Motor neuron (in vitro differentiated cells): ENCODE data around the gene CCDC102B. TPM values are rescaled to one million over a fixed set of nuclear protein-coding genes. Genes with fewer than 3 reads are reported as not detected.
A peak's percentile ranks its signal among the peaks of the same experiment; 100 is the strongest.
"Not testable (repeated sequence)": the region's sequence is repeated elsewhere in the genome, so short reads cannot be mapped to it uniquely, and the experiment has no call there.

ENCODE experiments used
- ATAC-seq, 8 experiments: fragments of 200-7000 bp; cut with Tn5 transposase; replicated peaks in 6 of 8; 2 replicates each; pipeline ENCODE4 v1.8.0; 2021; ENCODE audit warnings: mild to moderate bottlenecking in 8 of 8, moderate library complexity in 8 of 8
- H3K27ac ChIP-seq, 2 donors: fragments of 250-450 bp; sonication (Bioruptor Pico); 2 replicates each; pipeline ENCODE4 v1.9.0; 2021; ENCODE audit warnings: antibody characterized with exemption in 2 of 2, mild to moderate bottlenecking in 2 of 2, moderate library complexity in 1 of 2
- H3K4me1 ChIP-seq, 2 donors: fragments of 250-450 bp; sonication (Bioruptor Pico); replicated peaks in 1 of 2; 2 replicates each; pipeline ENCODE4 v1.6.1; 2021; ENCODE audit warnings: antibody characterized with exemption in 2 of 2, mild to moderate bottlenecking in 2 of 2, moderate library complexity in 1 of 2
- H3K4me3 ChIP-seq, 5 donors: fragments of 250-450 bp; sonication (Bioruptor Pico); 2 replicates each; pipeline ENCODE4 v1.9.0; 2021; ENCODE audit warnings: antibody characterized with exemption in 5 of 5, mild to moderate bottlenecking in 5 of 5, moderate library complexity in 4 of 5
- WGBS, 10 experiments: fragments of 450-650 bp; shearing (Covaris generic); methylation state at CpG; one replicate each; pipeline ENCODE4 v1.0.0; 2022; 5-methylcytosine and 5-hydroxymethylcytosine counted together
- in situ Hi-C, 9 experiments: fragments of 400-800 bp; cut with MboI; loops; one replicate each; pipeline ENCODE4 v1.15.0; 2021; ENCODE audit warnings: low sequenced_read_pairs in 9 of 9, low pct_unique_long_range_greater_than_20kb in 2 of 9; ENCODE audit not compliant: unreplicated experiment in 9 of 9
- total RNA-seq, 8 experiments: library from RNA; unstranded; fragments of 300-600 nt; gene quantifications; 2 replicates each; pipeline versions ENCODE4 v1.2.3 to v1.2.4, GENCODE V29; 2022

CCDC102B gene
- total RNA-seq, 8 experiments from 2014 or later, result 4.4 to 15.0 (median 8.8) TPM

DNA sequence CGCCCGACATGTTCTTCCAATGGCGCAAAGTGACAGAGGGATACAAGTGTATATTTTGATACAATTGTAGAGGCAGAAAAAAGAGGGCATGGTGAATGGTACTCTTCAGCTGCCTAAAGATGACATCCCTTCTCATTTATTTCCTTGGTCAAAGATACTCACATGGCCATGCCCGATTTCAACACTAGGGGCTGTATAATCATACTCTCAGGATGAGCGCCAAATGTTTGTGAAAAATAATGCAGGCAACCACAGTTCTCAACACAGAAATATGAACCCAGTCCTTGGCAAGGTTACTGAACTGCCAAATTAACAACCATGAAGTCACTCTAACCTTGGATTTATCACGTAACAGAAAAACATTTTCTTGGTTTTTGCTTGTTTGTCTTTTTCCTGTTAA is 204.4 kb downstream of the CCDC102B start:
- Histone ChIP-seq H3K4me3 (no peak overlapping the region), H3K27ac (no peak overlapping the region), H3K4me1 (no peaks in the 10 kb centered on the region)
- 83 to 100% (median 96%) methylated on average over 1 to 6 of the region's 6 CpGs; no CpG with 5 or more reads in 1 of the 10 experiments for WGBS, 10 experiments
- in situ Hi-C loops, result no loop called here
- ATAC-seq, result no peak

DNA sequence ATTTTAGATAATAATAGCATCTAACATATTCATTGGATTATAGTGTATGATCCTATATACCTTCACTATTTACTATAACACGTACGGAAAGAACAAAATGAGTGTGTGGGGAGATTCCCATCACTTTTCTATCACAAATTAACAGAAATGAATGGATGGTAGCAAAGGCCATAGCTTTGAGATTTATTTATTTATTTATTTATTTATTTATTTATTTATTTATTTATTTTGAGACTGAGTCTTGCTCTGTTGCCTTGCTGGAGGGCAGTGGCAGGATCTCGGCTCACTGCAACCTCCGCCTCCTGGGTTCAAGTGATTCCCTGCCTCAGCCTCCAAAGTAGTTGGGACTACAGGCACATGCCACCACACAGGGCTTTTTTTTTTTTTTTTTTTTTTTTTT is 208.3 kb downstream of the CCDC102B start:
- ATAC-seq, in situ Hi-C loops, H3K4me1 ChIP-seq, H3K27ac ChIP-seq, H3K4me3 ChIP-seq: not testable (repeated sequence)
- WGBS, 10 experiments, result 92 to 100% (median 100%) methylated on average over 2 to 4 of the region's 4 CpGs; no CpG with 5 or more reads in 2 of the 10 experiments

DNA sequence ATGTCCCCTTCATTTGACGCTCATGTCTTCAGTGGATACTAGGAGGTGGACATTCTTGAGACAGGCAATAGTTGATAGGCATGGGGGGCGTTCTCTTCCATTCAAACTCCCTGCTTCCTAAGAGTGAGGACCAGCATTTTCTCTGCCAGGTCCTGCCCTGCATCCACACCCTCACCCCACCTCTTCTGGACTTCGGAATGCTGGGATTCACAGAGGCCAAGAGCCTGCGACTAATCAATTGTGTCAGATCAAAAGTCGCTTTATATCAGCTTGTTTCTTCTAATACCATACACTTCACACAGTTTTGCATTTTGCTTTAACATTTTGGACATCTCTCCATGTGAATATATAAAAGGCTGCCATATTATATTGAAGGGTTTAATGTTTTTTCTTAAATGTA is 210.7 kb downstream of the CCDC102B start:
- in situ Hi-C loops, result no loop called here
- no peaks in the 10 kb centered on the region for H3K4me1 ChIP-seq
- WGBS, 10 experiments, result 37 to 100% (median 86%) methylated on average over 1 to 4 of the region's 5 CpGs; no CpG with 5 or more reads in 1 of the 10 experiments
- no peak overlapping the region for H3K27ac ChIP-seq
- no peak overlapping the region for H3K4me3 ChIP-seq
- no peak for ATAC-seq

DNA sequence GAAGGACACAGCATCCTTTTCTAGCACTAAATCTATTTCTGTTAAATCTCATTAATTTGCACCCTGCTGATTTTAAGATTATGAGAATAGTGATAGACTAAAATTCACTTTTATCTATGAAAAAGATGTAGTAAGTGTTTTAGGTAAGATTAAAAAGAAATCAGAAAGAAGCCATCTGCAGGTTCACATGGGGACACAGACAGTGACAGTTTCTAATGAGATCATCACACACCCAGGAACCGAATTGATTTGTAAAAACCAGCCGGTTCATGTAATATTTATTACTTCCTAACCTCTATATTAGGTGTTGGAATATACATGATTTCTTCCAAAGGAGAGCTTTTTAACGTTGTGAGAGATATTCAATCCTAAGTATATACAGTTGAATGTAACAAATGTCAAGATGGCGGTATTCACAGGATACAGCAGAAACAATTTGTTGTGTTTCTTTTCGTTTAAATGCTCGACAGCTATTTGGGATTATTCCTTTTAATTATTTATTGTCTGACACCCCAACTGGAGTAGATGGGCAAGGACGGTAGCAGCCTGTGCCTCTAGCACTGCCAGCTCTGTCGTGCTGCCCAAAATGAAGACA is 223.4 kb downstream of the CCDC102B start:
- whole genome bisulfite sequencing, 10 experiments, result 48 to 100% (median 81%) methylated on average over 1 to 8 of the region's 8 CpGs; no CpG with 5 or more reads in 1 of the 10 experiments
- H3K27ac ChIP-seq, result no peak overlapping the region
- peak in 1 of 8 experiments; percentile 33 for ATAC-seq
- in situ Hi-C loops, result no loop called here
- no peak overlapping the region for H3K4me3 ChIP-seq
- H3K4me1 ChIP-seq, result peaks cover 0 to 8% of the 10 kb centered on the region in 2 donors

DNA sequence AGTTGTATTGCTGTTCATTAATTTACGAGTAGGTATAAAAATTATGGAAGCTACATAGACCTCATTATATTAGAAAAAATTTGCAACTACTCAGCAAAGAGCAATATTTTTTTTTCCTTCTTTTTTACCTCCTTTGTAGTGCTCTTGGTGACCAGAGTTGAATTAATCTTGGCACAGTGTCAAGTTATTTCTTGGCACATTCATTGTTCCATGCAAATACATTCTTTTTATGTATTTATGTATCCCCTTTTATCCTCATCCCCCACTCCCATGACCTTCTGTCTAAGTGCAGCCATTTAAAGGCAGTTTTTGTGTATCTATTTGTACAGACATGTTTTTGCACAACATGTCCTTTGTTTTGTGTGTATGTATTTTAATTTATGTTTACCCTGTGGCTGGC is 224.5 kb downstream of the CCDC102B start:
- H3K27ac ChIP-seq, result no peak overlapping the region
- 60 to 100% (median 83%) methylated on average over 1 of the region's 1 CpG; no CpG with 5 or more reads in 1 of the 10 experiments for WGBS, 10 experiments
- H3K4me1 ChIP-seq, result peaks cover 0 to 8% of the 10 kb centered on the region in 2 donors
- H3K4me3 ChIP-seq, result no peak overlapping the region
- ATAC-seq, result peak in 1 of 8 experiments; percentile 41
- in situ Hi-C loops, result no loop called here

DNA sequence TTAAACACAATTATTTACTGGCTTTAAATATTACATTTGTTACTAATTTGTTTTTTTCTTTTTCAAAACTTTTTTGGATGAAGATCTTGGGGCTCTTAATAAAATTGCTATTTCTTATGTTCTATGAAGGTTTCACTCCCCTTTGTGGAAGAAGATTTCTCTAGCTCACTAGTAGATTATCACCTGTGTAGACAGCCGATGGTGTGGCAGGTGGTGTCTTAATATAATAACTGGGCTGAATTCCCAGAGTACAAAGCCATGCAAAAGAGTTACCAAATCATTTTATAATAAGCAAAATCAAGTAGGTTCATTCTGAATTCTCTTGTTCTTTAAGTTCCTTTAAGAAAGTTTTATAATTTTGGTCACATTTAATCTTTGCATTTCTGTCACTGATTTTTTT is 233.7 kb downstream of the CCDC102B start:
- H3K4me1 ChIP-seq, result no peaks in the 10 kb centered on the region
- ATAC-seq, result no peak
- H3K27ac ChIP-seq, result no peak overlapping the region
- no peak overlapping the region for H3K4me3 ChIP-seq
- 40 to 100% (median 93%) methylated on average over 1 of the region's 1 CpG; no CpG with 5 or more reads in 1 of the 10 experiments for WGBS, 10 experiments
- in situ Hi-C loops, result no loop called here

DNA sequence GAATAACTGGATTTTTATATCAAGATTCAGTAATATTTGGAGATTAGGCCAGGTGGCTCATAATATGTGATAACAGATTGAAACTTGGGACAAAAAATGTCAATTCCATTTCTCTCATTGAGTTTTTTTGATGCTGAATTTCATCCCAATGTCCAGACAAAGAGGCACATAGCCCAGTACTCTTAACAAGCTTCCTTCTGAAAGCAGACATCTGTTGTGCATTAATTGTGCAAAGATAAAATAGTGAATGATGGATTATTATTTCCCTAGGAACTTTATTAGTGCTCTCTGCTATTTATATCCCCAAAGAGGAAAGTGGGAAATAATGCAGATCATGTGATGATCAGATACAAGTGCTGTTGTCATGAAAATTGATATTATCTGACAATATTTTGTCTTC is 234.1 kb downstream of the CCDC102B start:
- no peak overlapping the region for H3K27ac ChIP-seq
- no peak for ATAC-seq
- H3K4me1 ChIP-seq, result no peaks in the 10 kb centered on the region
- in situ Hi-C loops, result no loop called here
- no peak overlapping the region for H3K4me3 ChIP-seq

DNA sequence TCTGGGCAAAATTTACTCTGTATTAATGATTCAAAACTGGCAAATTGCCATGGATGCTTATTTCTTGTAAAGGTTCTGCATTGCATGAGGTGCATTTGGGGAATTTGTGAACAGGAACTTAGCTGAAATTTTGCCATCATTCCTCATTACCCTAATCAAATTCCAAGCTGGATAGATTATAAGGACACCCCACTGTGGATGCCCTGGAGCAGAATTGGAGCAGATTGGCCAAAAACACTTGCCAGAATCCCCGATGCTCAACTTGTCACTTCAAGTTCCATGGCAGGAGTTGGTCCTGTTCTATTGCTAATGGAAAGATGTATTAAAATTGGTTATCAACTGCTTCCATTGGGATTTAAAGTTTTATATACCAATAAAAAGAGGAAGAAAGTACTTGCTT is 237.9 kb downstream of the CCDC102B start:
- H3K4me3 ChIP-seq, result no peak overlapping the region
- 70 to 100% (median 90%) methylated on average over 1 of the region's 1 CpG; no CpG with 5 or more reads in 5 of the 10 experiments for WGBS, 10 experiments
- no peaks in the 10 kb centered on the region for H3K4me1 ChIP-seq
- no peak overlapping the region for H3K27ac ChIP-seq
- ATAC-seq, result no peak
- in situ Hi-C loops, result no loop called here

DNA sequence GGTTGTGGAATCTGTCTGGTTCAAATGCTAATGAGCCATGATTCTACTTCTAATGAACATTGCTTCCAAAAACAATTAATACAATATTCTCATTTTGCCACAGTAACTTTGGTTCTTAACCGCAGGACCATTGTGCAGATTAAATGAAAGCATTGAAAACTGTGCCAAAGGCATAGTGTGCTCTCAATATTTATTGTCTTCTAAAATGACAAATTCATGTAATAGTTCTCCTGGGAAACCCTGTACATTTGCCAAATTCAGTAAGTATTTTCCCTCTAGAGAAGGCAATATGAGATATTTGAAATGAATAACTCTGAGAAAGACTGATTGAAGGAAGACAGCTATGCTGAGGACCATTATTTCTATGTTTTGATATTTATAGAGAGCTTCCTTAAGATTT is 246.3 kb downstream of the CCDC102B start:
- WGBS, 10 experiments, result 75 to 100% (median 88%) methylated on average over 1 of the region's 1 CpG; no CpG with 5 or more reads in 1 of the 10 experiments
- ATAC-seq, result no peak
- Histone ChIP-seq H3K4me3 (no peak overlapping the region), H3K27ac (no peak overlapping the region), H3K4me1 (no peaks in the 10 kb centered on the region)
- in situ Hi-C loops, result no loop called here

DNA sequence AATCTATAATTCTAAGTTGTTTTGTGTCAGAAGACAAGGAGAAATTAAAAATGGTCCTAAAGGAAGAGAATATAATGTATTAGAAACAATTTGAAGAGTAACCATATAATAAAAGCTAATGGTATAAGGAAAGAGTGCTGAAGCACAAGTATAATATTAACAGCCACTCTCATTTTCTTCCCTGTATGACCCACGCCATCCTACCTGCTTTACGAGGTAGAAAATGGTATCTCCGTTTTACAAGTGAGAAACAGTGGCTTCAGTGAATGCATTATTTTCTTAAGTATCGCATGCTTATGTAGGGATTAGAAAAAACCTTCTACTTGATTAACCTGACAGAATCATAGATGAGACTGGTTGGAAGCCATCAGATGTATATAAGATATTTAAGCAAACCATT is 266.2 kb downstream of the CCDC102B start:
- Histone ChIP-seq H3K4me3 (no peak overlapping the region), H3K4me1 (no peaks in the 10 kb centered on the region), H3K27ac (no peak overlapping the region)
- ATAC-seq, result no peak
- in situ Hi-C loops, result no loop called here
- 40 to 97% (median 63%) methylated on average over 2 to 4 of the region's 4 CpGs for WGBS, 10 experiments

DNA sequence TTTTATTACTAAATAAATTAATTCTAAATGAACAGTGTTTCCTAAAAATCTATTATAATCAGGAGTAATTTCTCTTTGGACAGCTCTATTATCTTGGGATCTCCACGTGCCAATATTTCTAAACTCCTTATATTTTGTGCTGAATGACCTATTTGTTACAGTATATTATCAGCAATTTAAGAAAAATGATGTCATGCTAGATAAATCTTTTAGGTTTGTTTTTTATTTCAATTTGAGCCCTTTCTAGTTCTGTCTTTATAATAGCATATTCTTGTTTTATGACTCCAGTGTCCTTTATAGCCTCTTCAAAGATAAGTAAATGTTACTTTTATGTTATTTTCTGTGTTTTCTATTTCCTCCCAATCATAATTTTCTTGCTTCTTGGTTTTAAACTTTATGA is 269.2 kb downstream of the CCDC102B start:
- Histone ChIP-seq H3K27ac (no peak overlapping the region), H3K4me1 (no peaks in the 10 kb centered on the region), H3K4me3 (no peak overlapping the region)
- no peak for ATAC-seq
- WGBS, 10 experiments, result 0 to 13% methylated on average over 1 of the region's 1 CpG; no CpG with 5 or more reads in 8 of the 10 experiments
- in situ Hi-C loops, result no loop called here

DNA sequence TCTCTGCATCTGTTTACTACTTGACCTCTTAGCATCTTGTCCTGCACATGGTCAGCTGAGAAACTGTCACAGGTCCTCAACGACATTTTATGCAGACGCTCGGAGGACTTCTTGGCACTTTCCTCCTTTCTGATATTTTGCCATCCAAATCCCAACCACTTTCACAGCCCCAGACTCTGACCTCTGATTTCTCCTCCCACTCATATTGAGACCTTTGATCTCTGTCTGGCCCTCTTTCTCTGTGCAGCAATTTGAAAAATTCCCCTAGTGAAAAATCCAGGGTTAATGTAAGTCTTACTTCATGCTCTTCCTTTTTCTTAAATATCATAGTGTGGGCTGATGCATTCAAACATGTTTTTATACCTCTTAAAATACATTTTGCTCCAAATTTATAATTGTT is 273.8 kb downstream of the CCDC102B start:
- H3K27ac ChIP-seq, result no peak overlapping the region
- no peak for ATAC-seq
- H3K4me1 ChIP-seq, result no peaks in the 10 kb centered on the region
- in situ Hi-C loops, result no loop called here
- WGBS, 10 experiments, result 40 to 100% (median 90%) methylated on average over 1 to 3 of the region's 3 CpGs; no CpG with 5 or more reads in 4 of the 10 experiments
- no peak overlapping the region for H3K4me3 ChIP-seq

DNA sequence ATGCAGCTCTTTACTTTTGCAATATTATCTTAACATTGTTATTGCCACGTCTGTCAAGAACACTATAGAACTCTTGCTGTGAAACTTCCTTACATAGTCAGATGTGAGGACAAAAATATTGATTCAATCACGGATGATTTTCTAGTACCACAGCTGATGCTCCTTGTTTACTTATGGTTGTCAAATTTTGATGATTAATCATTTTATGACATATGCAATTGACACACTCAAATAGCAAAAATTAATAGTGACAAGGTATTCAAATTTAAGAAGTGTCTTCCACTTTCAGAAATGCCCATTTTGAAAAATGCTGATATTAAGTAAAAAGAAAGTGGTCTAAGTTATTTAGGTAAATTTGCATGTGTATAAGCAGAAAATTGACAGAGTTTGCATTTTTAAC is 284.0 kb downstream of the CCDC102B start:
- WGBS, 10 experiments, result 6 to 93% (median 63%) methylated on average over 1 to 2 of the region's 2 CpGs
- no peak for ATAC-seq
- no peaks in the 10 kb centered on the region for H3K4me1 ChIP-seq
- in situ Hi-C loops, result no loop called here
- H3K27ac ChIP-seq, result no peak overlapping the region
- H3K4me3 ChIP-seq, result no peak overlapping the region

DNA sequence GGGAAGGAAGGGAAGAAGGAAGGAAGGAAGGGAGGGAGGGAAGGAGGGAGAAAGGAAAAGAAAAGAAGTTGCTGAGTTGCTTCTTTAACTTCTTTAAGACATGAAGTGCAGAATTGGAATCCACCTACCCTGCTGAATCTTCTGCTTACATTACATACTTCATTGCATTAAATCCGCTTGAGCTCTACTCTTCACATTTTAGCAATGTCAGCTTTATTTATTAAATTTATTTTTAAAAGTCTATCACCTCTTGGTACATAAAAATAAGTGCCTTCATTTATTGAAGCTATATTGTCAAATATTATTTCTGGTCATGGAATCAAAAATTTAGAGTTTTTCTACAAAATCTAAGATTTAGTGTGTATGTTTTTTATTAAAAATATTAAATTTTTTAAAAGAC is 284.6 kb downstream of the CCDC102B start:
- Histone ChIP-seq H3K4me1 (no peaks in the 10 kb centered on the region), H3K4me3 (no peak overlapping the region), H3K27ac (no peak overlapping the region)
- in situ Hi-C loops, result no loop called here
- WGBS, 10 experiments, result 0 to 100% (median 89%) methylated on average over 1 of the region's 1 CpG; no CpG with 5 or more reads in 4 of the 10 experiments
- ATAC-seq, result no peak
